ENCODE results near the gene NEK11.

- TF ChIP-seq SUZ12 (IDR thresholded peaks at IDR 0.05) (no peak), LEF1 (IDR thresholded peaks at IDR 0.05; ENCODE audit: borderline replicate concordance) (no peak), SP1 (IDR thresholded peaks at IDR 0.05) (no peak)
Measured at GRCh38 chr3:131349454-131349853, 322.8 kb downstream of the NEK11 start.

Measured in HEK293T (cell line).